ENCODE results near the gene LRFN4.
A peak's percentile ranks its signal among the peaks of the same experiment; 100 is the strongest.

Gene LRFN4

DNA sequence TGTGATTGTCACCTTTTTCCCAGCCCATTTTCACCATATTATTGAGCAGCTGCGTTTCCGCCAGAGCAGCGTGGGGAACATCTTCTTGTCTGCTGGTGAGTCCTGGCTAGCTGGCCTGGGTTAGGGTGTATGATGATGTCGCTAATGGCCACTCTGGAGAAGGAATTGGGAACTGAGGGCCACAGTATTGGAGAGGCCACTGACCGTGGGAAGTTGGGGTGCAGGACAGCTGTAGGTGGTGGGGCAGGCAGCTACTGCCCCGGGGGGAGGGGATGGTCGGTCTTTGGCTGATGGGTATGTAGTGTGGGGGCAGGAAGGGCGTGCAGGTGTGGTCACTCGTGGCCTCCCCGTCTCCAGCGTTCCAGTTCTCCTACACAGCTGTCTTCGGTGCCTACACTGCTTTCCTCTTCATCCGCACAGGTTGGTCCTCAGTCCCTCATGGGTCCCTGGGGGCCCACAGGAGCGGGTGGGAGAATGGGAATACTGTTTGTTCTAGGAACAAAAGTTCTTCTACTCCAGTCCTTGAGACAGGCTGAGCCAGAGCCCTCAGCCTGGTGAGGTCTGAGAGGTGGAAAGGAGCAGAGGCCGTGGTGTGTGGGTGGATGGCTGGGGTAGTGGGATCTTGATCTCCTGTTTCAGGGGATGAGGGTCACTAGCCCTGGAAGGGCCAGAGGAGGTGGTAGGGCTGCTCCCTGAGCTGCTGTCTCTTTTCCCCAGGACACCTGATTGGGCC, 11.6 kb upstream of the LRFN4 start:
- no peak for DNase-seq (ENCODE audit: low spot score)

DNA sequence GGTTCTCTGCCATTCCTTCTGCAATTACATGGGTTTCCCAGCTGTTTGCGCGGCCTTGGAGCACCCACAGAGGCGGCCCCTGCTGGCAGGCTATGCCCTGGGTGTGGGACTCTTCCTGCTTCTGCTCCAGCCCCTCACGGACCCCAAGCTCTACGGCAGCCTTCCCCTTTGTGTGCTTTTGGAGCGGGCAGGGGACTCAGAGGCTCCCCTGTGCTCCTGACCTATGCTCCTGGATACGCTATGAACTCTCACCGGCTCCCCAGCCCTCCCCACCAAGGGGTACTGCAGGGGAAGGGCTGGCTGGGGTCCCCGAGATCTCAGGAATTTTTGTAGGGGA, 11.0 kb upstream of the LRFN4 start:
- DNase-seq (ENCODE audit: low spot score): no peak

DNA sequence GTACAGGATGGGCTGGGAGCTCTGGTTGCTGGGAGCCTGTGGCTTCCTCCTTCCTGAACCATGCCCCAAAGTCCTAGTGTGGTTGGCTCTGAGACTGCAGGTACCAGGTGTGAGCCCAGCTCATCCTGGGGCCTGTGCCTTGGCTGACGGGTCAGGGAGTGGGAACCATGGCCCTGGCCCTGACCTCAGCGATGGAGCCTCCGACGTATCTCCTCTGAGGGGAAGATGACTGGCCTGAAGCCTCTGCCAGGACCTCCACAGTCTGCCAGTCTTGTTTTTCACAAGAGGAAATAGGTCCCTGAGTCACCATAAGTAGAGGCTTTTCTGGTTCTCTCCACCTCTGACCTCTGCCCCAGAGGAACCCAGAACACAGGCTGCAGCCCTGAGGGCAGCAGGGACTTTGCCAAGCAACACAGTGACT, 10.2 kb upstream of the LRFN4 start:
- no peak for DNase-seq (ENCODE audit: low spot score)

DNA sequence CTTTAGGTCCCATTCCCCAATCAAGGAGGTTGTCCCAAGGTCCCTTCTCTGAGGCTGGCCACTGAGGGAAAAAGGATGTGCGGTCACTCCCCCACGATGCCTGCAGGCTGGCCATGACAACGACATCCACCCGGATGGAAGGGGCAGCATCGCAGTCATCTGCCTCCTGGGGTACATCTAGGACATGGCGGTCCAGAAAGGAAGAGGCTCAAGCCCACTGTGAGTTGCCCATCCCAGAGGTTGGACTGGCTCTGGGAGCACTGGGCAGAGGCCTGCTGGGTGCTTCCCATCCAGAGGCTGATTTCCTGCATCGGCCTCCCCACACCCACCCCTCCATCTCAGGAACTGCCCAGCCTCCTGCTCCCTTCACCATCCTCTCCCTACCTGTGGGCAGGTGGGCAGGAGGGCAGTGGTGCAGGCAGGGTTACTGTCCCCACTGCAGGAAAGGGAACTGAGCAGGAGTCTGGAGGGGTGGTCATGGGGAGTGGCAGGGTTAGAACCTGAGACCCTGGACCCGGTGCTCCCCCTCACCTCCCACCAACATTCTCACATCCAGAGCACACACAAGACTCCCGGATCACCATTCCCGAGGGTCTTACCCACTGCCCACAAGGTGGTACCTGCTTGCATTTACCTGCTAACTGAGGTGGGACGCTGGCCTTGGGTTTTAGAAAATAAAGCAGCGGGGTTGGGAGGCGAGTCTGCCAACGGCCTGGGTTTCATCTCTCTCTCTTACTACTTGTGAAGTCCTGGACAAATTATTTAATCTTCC, 9.2 kb upstream of the LRFN4 start:
- DNase-seq (ENCODE audit: low spot score): no peak

DNA sequence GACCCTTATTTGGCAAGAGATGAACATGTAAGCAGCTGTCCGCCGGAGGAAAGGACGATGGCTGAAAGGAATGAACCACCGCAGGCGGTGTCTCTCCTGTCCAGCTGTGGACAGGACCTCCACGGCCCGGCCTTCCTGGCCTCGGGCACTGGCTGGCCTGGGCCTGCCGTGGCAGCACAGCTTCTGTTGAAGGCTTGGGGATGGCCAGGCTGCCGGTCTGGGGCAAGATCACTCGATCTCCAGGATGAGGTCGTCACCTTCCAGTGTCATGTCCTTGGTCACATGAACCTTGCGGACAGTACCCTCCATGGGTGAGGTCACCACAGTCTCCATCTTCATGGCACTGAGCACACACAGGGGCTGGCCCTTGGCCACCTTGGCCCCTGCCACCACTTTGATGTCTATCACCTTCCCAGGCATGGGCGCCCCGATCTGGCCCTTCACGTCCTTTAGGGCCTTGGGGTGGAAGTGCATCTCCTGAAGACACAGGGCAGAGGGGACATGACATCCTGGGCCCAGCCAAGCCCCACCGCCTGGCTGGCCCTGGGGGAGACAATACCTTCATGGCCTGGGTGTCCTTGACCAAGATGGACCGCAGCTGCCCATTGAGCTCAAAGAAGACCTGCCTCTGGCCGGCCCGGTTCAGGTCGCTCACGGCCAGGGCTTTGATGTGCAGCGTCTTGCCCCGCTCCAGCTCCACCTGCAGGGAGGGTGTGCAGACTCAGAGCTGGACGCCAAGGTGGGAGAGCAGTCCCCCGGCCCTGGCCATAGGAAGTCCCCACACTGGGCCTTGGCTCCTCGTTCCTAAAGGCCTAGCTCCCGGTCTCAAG, 8.0 kb upstream of the LRFN4 start:
- no peak for DNase-seq (ENCODE audit: low spot score)

DNA sequence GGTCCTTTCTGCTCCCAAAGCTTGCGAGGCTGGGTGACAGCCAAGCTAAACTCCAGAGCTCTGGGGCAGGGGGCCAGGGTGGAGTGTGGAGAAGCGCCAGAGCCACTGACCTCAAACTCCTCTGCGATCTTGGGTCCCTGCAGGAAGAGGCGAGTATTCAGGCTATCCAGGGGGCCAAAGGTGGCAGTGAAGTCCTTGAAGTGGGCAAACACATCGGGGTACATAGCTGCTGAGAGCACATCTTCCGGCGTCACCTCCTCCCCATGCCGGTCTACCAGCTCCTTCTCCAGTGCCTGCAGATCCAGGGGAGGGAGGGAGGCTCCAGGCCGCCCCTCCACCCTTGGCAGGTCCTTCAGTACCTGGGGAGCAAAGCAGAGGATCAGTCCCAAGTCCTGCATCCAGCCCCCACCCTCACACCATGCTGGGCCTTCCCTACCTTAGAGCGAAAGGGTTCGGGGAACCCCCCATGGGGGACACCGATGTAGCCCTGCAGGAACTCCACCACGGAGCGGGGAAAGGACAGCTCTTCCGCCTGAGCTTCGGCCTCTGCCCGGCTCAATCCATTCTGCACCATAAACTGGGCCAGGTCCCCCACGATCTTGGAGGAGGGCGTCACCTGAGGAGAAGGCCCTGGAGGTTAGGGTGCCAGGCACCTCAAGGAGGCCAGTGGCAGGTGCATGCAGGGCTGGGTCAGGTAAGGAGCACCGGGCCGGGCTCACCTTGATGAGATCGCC, 7.2 kb upstream of the LRFN4 start:
- no peak for DNase-seq (ENCODE audit: low spot score)

DNA sequence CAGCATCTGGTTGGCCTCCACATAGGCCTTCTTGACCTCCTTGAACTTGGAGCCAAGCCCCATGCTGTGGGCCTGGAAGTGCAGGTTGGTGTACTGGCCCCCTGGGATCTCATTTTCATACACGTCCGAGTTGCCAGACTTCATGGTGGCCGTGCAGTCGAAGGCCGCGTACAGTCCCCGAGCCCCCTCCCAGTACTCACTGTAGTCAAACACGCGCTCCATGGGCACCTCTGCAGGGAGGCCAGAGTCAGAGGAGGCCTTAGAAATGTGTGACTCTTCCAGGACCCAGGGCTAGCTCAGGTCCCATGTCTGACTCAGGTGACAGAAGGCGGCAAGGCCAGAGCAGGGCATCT, 6.7 kb upstream of the LRFN4 start:
- DNase-seq (ENCODE audit: low spot score): no peak

DNA sequence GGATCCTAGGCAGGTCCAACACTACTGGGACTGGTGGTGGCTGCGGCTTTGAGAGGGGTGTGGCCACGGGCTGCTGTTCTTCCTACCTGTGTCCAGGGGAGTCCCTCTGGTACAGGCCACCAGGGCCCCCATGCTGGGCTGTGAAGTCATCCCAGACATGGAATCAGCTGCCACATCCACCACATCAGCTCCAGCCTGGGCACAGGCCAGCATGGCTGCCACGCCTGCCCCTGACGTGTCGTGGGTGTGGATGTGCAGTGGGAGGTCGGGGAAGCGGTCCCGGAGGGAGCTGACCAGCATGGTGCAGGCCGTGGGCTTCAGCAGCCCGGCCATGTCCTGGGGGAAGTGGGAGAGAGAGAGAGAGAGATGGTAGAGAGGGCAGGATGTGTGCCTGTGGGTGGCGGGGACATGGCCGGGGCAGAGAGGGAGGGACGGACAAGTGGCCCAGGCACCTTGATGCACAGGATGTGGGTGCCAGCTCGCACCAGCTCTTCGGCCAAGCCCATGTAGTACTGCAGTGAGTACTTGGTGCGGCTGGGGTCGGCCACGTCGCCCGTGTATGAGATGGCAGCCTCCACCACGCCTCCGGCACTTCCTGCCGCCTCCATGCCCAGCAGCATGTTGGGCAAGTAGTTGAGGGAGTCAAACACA, 6.2 kb upstream of the LRFN4 start:
- no peak for DNase-seq (ENCODE audit: low spot score)

DNA sequence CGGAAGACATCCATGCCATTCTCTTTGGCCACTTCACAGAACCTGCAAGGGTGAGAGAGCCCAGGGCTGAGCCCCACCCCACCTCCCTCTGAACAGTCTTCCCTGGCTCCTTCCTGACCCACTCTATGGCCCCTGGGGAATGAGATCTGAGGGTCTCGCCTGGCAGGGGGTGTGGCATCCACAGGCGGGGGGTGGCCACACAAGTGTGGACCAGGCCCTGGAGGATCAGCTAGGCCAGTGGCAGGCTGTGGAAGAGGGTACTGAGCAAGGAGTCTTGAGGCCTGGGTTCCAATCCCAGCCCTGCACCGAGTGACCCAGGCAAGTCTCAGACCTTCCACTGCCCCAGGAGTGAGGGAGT, 5.6 kb upstream of the LRFN4 start:
- no peak for DNase-seq (ENCODE audit: low spot score)

DNA sequence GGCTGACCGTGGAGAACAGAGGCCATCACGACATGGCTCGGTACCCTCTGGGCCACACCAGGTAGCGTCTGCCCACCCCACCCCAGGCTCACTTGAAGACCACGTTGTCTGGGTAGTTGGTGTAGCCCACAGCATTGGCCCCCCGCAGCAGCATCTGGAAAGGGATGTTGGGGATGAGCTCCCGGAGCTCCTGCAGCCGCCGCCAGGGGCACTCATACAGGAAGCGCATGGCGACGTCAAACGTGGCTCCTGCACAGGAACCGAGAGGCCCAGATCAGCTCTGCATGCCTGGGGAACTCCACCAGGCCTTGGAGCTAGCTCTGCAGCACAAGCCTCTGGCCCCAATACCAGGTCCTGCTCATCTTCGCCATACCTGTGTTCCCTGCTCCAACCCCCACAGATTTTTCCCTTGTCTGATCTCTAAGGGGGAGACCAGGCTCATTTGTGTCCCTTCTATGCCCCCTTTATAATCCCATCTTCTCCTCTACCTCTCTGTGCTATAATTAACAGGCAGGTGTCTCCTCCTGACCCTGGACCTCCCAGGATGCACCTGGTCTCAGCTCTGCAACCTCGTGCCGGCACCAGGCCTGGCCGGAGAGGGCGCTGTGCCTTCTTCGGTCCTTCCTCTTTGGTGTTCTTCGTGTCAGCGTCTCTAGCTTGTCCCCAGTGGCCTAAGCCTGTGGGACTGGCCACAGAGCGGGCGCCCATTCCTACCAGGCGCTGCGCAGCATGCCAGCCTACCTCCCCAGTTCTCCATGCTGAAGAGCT, 5.0 kb upstream of the LRFN4 start:
- DNase-seq (ENCODE audit: low spot score): no peak

DNA sequence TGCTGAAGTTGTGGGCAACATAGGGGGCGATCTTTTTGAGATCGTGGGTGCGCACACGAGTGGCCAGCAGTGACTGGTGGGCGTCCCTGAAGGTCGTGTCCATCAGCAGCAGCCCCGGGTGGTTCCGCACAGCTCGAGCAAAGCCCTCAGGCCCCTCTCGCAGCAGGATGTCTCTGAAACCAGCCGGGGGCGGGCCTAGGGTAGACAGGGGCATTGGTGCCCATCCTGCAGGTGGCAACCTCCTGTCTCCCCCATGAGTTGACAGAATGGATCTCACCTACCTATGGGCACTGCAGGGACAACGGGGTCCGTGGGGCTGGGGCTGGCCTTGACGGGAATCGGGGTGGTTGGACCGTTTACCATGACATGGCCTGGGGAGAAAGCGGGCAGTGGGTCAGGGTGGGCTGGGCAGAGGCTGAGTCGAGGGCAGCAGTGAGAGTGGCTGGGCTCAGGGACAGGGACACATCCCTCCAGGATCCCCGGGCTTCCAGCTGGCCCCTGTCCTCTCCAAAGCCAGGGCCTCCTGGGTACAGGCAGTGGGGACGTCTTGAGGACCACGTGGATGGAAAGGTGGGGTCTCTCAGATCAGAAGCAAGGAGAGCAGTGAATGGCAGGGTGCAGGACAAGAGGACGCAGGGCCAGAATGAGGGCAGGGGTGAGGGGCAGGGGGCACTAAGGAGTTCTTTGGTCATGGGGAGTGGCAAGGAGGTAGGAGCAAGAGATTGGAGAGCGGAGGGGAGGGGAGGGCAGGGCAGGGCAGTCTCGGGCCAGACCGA, 4.2 kb upstream of the LRFN4 start:
- DNase-seq (ENCODE audit: low spot score): no peak

DNA sequence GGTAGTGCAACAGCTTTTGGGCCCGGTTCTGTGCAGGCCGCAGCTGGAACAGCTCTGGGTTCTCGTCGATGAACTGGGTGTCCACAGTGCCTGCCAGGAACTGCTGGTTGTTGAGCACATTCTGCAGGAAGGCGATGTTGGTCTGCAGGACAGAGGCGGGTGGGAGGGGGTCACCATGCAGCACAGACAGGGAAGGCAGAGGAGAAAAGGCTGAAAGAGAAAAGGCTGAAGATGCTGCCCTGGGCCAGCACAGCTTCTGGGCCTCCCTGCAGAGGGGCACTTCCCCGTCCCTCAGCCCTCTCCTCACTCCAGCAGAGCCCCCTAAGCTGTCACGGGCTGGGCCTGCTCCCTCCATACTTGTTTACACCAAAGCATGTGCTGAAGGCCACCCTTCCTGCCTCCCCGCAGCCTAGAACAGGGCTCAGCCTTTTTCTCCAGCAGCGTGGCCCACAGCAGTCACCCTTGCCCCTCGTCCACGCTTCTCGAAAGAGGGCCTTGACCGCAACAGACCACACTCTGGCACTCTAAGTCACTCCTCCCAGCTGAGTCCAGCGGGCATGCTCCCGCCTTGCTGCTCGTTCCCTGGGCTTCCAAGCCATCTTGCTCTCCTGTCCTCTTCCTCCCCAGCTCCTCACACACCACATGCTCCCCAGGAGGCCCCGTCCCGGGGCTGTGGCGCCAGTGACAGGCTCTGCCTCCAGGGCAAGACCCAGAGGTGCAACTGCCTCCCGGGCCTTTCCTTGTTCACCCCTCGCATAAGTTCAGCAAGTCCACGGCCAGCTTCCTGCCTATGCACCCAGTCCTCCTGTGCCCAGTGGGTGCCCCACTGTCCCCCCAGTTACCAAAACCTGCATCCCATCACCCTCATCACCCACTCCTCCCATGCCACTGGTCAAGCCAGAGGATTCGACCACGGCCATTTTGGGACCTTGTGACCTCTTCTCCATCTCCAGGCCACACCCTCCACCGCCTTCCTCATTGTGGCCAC, 3.3 kb upstream of the LRFN4 start:
- DNase-seq (ENCODE audit: low spot score): no peak

DNA sequence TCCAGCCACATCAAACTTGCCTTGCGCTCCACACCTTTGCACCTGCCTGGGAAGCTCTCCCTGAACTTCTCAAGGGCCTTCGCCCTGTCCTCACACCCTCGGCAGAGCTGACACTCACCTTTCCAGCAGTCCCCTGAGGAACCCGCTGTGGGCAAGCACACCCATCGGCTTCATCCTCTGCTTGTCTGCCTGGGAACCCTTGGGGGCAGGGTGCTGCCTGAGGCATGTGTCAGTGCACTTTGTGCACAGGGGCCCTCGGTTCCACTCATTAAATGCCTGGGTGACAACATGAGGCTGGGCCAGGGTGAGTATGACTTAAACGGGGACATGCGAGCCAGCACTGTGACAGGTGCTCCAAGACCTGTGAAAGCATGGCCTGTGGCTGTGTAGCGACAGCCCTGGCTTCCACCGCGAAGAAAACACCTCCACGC, 2.6 kb upstream of the LRFN4 start:
- DNase-seq (ENCODE audit: low spot score): no peak

DNA sequence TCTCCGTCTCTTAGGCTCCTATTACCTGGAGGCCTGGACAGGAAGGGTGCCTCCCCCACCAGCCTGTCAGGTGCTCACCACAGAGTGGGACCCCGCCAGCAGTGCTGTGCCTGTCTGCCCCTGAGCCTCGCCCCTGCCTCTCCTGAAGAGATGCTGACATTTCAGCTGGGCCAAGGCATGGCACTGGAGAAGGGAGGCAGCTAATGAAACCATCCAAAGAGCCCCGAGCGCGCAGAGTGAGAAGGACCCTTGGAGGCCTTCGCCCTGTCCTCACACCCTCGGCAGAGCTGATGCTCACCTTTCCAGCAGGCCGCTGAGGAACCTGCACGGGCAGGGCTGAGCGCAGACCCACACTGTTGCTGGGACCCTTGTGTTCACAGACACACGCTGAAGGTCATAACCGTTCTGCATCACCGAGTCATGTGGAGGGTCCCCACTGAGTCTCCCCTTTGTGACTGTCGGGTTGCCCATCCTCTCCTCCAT, 2.1 kb upstream of the LRFN4 start:
- DNase-seq (ENCODE audit: low spot score): no peak

DNA sequence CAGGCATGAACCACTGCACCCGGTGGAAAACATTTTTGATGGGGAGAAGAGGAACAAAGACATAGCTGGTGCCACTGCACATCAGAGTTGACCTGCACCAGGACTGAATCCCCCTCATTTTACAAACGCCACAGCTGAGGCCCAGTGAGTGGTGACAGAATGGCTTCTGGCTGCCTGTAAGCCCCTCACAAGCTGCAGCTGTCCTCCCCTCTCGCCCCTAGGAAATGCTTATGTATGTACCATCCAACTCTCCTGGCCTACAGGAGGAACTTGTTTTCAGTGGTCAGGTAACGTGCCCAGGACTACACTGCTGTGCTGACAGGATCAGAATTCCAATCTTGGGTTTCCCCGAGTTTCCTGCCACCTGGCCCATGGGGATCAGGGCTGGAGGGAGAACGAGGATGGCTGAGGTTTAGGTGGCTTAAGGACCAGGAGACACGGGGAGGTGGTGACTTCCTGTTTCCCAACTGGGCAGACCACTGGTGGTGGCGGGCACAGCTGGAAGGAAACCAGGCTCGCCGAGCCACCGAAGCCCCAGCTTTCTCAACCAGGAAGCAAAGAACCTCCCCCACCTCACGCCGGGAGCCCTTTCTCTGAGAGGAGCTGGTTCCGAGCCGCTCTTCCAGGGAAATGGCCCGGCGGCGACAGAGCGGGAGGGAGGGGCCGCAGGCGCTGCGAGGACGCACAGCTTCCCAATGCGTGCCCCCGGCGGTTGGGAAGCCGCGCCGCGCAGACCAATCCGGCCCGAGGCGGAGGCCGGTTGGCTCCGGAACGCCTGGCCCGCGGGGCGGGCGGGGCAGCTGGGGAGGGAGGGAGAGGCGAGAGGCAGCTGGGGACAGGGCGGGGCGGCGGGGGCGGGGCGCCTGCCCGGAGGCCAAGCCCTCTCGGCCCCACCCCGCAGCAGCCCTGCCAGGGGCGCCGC, 1.0 kb upstream of the LRFN4 start:
- peak; percentile 81 for DNase-seq (ENCODE audit: low spot score)

DNA sequence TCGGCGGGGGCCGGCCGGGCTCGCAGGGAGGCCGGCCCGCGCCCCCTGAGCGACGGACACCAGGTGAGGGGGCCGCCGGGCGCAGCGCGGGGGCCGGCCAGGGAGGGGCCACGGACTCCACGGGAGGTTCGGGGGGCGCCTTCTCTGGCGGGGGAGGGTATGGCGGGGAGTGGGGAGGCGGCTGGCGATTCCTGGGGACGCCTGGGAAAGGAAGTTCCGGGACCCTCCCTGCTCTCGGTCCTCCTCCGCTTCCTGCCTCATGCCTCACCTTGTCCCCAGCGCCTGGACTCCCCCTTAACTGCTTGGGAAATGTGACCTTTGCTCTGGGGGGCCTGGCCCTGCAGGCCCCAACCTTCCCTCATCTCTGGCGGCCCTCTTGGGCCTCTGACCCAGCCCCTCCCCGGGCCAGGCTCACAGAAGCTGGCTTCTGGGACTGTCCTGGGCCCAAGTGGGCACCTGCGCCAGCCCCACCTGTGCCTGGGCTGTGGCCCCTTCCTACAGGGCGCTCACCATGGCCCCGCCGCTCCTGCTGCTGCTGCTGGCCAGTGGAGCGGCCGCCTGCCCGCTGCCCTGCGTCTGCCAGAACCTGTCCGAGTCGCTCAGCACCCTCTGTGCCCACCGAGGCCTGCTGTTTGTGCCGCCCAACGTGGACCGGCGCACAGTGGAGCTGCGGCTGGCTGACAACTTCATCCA, 516 bp downstream of the LRFN4 start:
- no peak for DNase-seq (ENCODE audit: low spot score)

DNA sequence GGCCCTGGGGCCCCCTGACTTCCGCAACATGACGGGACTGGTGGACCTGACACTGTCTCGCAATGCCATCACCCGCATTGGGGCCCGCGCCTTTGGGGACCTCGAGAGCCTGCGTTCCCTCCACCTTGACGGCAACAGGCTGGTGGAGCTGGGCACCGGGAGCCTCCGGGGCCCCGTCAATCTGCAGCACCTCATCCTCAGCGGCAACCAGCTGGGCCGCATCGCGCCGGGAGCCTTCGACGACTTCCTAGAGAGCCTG, 992 bp downstream of the LRFN4 start:
- no peak for DNase-seq (ENCODE audit: low spot score)

Measured in CD4-positive, alpha-beta T cell treated with Interleukin-6 at 100 ng/mL for 8 hours (primary cell).